NCI-H2227 treated with DMSO at 0.1 percent for 48 hours (cell line): ENCODE measurements around the gene DENND2D.
"Not testable (repeated sequence)": the region's sequence is repeated elsewhere in the genome, so short reads cannot be mapped to it uniquely, and the experiment has no call there.

Source experiments
- DNase-seq: peaks from one replicate; lab custom pipeline; 2025; lab: John Stamatoyannopoulos, UW

DENND2D gene

DNA sequence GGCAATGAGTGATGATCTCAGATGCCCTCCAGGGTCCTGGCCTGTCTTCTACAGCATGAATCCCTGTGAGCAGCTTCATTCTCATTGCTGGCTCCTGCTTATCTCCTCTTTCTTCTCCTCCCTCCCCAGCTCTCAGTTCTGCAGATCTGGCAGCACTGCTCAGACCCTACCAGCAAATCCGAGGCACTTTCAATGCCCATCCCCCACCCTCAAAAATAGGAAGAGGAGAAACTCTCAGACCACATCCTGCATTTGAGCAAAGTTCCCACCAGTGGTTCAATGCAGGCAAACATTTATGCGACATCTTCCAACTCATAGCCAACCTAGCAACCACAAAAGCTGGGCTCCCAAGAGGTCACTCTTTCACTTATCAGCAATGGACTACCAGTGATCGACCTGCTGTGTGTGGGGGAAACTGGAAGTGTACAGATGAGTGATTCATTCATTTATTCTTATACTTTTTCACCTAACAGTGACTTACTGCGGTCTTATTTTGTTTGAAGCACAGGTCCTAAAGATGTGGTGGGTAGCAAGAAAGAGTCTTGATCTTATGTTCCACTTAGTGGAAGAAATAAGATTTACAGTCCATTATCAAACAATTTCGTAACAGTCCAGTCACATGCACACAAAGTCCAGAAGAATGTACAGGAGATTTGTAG, 21.3 kb upstream of the DENND2D start:
- no peak for DNase-seq

DNA sequence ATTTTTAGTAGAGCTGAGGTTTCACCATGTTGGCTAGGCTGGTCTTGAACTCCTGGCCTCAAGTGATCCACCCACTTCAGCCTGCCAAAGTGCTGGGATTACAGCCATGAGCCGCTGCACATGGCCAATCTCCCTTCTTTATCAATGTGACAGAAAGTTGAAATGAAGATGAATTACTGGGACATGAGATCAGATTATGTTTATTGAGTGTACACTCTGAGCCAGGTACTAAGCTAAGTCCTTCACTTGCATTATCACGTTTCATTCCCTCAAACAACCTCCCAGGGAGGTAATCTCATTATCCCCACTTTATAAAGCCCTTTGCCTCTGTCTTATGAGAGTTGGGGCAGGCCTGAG, 20.8 kb upstream of the DENND2D start:
- DNase-seq, result no peak

DNA sequence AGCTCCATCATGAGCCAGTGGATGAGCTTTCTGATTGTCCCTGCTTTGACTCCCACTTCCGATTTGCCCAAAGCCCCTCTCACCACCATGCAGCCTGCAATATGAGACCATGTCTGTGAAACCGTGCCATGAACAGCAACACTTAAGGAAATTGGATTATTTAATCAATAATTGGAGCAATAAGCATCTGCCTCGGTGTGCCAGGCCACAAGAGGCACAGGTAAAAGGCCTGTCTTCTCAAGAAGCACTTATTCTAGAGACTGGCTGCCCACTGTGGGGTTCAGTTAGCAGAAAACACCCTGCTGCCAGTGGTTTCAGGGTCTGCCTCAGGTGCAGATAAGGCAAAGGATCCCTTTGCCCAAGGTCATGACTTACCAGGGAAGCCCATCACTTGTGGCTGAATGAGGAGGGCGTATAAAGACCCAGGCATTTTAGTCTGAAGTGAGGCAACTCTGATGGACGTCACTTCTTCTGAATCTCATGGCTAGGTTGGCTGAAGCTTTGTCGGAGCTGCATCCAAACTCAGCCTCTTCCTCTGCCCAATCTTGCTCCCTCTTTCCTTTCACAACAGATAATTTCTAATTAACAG, 19.9 kb upstream of the DENND2D start:
- DNase-seq, result no peak

DNA sequence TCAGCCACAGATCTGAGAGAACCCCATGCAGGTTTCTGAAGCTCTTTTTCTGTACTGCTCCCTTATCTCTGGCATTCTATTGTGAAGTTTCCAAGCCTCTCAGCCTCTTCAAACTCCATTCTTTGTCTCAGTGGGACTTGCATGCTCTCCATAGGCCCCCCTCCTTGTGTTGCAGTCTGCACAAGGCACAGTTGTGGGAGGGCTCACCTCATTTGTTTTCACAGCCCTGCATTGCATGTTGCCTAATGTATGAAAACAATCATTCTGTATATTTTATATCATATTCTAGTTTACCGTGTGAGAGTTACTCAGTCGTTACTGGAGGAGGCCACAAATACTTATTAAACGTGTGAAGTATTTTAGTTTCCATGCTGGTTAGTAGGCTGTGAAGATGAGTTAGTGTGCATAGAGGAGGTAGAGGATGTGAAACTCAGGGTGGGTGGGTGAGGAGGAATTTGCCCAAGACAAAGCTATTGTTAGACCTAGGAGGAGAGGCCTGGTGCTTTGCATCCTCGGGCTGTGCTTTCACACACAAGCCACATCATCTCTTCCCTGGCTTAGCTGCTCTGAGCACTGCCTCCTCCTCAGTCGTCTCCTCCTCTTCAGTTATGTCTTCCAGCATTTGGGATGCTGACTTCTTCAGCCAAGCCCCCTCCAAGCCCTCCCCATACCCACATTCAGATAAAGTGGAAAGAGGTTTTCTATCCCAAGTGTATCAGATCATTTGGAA, 19.3 kb upstream of the DENND2D start:
- no peak for DNase-seq

DNA sequence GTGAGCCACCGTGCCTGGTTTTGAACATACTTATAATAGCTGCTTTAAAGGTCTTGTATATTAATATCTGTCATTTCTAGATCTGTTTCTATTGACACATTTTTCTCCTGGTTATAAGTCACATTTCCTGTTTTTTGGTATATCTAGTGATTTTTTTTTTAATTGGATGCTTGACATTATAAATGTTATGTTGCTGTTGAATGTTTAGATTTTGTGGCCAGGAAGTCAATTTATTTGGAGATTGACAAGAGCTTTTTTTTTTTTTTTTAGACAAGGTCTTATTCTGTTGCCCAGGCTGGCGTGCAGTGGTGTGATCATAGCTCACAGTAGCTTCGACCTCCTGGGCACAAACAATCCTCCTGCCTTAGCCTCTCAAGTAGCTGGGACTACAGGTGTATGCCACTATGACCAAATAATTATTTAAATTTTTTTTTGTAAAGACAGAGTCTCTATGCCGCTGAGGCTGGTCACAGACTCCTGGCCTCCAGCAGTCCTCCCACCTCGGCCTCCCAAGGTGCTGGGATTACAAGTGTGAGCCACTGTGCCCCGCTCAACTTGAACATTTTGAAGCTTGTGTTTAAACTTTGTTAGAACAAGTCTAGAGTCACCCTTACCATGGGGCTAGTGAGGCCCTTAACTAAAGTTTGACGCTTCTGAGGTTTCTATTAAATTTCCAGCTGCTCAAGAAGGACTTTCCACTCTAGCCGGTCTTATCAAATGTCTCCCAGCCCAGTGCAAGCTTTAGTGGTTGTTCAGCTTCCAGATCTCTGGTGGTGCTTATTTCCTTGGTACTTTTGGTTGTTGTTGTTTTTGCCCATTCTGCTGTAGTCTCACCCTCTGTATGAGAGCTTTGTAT, 18.5 kb upstream of the DENND2D start:
- no peak for DNase-seq

DNA sequence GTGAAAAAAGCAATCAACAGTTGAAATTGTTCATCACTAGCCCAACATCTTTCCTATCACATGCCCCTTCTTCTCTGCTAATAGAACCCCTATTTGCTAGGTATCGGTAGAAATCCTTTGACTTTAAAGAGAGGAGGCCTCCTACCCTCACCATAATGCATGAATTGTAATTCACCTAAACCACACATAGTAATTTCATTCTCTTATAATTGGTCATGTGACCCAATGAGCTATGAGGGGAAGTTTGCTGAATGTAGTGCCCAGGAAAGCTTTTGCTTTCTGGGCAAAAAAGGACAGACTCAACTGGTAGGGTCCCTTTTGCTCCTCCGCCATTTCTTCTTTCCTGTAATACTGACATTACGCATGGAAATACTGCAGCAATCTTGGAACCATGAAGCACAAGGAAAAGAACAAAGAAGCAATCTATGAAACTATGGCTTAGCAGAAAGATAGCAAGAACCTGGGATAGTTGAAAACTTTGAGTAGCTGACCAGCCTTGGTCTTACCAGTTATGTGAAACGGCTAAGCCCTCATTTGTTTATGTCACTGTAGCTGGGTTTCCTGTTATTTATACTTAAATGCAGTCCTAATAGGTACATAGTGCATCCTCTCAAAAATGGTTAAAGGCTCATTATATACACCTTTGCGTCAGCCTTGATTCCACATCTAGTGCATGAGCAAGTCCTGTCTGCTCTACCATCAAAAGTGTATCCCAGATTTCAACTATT, 16.9 kb upstream of the DENND2D start:
- DNase-seq, result no peak

DNA sequence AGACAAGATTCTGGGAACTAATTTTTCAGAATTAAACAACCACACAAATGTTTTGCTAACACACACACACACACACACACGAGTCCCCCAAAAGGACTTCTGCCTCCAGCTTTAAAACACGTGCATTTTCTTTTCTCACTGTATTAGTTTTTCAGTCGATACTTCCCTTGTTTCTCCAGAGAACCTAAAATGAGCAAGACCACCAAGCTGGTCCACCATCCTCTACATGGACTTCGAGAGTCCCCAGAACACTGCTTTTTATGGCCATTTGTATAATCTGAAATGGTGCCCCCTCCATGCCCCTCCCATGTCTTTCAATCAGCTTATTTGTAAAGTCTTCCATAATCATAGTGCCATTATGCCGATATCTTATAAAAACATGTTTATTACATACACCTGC, 16.3 kb upstream of the DENND2D start:
- no peak for DNase-seq

DNA sequence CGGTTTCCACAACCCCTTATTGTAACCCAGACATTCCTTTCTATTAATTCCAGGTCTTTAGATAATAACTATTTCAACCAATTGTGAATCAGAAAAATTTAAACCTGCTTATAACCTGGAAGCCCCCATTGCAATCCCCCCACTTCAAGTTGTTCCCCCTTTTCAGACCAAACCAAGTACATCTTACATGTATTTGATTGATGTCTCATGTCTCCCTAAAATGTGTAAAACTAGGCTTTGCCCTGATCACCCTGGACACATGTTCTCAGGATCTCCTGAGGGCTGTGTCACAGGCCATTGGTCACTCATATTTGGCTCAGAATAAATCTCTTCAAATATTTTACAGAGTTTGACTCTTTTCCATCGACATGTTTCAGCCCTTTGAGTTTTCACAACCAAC, 14.8 kb upstream of the DENND2D start:
- DNase-seq, result not testable (repeated sequence)

DNA sequence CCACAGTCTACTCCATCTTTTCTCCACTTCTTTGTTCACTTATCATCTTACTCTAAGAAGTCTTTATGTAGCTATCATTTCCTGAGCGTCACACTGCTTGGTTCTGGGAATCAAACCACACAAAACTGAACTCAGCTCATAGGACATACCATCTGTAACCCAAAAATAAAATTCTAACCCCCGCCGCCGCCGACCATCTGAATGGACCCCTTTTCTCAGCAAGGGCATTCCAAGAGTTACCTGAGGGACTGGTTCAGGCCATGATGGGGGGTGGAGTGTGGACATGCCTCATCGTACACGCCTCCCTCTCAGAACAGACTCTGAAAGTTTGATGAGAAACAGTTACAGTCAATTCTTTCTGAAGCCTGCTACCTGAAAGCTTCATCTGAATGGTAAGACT, 14.4 kb upstream of the DENND2D start:
- no peak for DNase-seq

DNA sequence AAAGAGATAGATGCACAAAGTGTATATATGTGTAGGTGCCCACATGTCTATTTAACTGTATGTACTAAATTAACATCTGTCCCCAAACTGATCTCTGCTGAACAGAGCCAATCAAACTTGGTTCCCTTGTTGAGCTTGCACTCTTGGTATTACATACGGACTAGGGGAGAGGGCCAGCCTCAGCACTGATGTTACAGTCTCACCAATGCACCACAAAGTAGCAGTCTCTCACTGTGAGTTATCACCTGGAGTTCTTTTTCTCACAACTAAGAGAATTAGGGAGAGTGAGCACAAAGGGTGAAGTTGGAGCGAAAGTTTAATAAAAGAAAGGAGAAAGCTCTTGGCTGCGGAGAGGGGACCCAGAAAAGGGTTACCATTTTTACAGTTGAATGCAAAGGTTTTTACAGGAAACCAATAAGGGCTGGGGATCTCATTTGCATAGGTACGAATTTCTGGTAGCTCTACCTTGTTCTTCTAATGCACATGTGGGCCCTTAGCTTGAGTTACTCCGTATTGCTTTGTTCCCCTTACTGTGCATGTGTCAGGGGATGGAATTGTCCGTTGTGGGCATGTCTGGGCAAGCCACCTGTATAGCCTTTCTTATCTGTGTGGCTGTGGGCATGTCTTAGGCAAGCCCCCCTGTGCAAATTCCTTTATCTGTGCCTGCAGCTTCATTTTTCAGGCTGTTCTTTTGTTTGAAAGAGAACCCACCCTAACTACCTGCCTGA, 13.8 kb upstream of the DENND2D start:
- DNase-seq, result no peak

DNA sequence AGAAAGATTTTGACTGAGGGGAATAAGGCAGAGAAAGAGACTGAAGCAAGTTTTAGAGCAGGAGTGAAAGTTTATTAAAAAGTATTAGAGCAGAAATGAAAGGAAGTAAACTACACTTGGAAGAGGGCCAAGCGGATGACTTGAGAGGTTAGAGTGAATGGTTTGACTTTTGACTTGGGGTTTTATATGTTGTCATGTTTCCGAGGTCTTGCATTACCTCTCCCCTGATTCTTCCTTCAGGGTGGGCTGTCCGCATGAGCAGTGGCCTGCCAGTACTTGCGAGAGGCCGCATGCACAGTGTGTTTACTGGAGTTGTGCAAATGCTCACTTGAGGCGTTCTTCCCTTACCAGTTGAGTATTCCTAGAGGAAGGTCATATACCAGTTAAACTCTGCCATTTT, 13.0 kb upstream of the DENND2D start:
- no peak for DNase-seq

DNA sequence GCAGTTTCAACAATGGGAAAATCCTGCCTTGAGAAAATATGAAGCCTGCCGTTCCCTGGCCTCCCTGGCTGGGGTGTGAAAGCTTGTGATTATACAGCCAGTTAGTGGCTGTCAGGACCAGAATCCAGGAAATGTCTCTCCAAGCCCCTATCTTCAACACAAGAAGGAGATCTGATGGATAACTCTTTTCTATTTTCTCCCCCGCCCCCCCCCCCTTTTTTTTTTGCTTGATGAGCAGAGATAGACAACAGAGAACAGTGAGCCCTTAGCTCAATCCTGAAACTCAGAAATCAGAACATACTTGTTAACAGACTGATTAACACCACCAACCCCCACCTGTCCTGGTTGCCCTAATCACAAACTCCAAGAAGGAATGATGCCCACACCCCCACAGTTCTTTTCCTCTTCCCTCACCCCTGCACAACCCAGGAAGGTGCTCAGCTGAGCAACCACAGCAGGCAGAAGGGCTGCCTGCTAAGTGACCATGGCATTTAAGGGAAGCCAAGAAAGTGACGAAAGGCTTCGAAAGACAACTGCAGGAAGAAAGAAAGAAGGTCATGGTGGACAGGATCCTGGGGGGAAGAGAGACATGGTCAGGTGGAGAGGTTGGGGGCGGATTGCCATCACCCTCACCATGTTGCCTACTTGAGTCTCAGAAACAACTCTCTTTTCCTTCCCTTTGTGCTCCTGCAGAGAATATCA, 12.3 kb upstream of the DENND2D start:
- no peak for DNase-seq

DNA sequence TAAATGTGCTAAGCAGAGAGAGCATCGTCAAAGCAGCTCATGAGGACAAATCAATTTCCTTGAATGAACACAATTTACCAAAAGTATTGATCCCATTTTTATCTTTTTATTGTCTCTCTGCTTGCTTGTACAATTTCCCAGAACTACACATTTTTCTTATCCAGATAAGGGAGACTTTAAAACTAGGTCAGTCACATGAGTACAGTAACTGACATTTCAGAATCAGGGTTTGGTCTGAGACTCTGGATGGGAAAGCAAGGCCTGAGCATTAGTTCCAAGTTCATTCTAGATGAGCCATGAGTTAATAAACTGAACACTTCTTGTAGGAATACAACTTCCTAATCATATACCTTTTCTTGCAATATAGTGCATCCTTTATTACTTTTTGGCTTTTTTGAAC, 11.5 kb upstream of the DENND2D start:
- no peak for DNase-seq

DNA sequence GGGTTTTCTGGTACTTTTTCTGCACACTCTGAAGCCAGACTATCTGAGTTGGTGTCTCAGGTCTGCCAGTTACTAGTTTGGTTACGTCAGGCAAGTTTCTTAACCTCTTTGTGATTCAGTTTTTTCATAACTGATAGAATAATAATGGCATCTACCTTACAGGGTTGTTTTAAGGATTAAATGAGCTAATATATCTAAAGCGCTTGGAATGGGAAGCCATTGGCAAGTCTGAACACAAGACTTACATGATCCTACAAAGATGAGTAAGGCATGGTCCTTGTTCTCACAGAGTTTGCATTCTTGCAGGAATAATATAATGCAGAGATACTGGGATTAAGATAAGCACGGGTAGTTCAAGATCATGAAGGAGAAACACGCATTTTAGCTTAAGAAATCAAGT, 9.2 kb upstream of the DENND2D start:
- no peak for DNase-seq

DNA sequence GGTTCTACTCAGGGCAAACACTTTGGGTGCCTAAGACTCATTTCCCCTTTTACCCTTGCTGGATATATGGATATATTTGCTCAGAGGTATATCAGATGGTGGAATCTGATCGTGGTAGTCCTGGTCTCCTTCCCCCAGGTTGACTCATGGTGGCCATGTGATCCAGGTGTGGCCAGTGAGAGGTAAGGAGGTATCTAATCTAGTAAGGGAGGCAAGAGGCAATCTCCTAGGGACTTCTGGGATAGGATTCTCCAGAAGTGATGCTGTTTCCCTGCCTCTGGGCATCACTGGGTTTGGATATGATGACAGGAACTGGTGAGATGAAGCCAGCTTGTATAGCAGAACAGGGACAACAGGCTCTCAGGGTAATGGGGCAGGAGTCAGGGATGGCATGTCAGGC, 8.5 kb upstream of the DENND2D start:
- DNase-seq, result no peak

DNA sequence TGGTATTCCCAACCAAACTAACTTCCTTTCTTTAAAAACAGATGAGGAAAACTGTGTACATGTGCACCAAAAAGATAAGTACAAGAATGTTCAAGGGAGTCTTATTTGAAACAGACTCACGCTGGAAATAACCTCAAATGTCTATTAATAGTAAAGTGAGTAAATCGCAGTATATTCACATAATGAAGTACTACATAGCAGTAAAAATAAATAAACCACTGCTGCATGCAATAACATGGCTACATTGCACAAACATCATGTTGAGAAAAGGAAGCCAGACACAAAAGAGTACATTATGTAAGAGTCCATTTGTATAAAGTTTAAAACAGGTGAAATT, 5.2 kb upstream of the DENND2D start:
- DNase-seq, result no peak

DNA sequence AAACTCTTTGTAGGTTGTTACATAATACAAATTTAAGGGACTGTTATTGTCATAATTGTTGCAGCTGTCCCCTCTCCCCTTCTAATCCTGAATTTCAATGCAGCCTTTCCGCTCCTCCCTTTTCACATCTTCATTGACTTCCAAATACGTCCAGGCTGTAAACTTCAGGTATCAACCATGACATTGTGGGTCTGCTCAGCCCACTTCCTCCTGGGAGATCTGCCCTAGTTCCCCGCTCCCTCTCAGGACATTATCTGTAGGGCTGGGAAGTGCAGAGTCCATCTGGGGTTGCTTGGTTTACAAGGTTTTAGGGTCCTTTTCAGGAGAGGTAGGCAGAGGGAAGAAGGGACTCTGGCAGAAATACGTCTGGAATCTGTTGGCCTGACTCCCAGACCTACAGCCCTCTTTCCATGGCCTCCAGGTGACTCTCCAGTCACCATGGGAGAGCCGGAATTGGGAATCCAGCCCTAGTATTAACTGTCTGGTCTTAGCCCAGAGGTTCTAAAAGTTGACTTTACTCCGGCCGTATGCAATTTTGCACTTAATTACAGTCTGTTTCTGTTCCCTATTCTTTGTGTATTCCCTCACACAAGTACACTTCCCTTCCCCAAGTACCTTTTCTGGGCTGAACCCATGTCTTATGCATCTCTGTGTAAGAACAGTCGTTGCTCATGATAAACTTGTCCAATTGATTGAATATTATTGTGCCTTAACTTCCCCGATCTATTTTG, 4.7 kb upstream of the DENND2D start:
- no peak for DNase-seq

DNA sequence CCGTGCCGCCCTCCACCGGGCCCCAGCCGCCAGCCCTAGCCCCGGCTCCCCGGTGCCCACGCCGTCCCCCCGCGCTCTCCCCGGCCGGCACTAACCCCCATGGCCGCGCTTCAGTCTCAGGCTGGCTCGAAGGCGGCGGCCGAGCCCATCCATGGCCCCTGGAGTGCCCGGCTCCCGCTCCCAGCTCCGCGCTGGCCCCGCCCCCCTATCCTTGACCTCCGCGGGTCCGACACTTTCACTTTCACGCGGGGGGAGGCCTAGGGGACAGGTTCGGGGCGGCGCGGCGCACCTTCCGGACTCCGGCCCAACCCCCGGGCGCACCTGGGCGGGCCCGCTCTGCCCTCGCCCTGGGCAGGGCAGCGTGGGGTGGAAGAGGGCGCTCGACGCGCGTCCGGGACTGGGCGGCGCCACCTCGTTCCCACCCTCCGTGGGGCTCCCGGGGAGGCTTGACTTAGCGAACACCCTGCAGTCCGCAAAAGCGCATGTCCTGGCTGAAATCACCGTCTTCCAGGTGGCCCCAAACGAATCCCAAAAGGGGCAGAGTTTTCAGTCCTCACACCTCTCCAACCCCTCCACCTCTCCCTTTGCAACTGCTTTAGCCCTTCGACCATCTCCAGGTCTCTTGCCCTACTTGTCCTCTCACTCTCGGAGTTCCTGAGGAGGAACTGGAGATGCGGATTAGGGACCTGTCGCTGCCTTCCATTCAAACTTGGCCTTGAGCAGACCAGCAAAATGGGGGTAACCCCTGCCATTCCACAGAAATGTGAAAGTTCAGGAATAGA, 3.9 kb upstream of the DENND2D start:
- no peak for DNase-seq

DNA sequence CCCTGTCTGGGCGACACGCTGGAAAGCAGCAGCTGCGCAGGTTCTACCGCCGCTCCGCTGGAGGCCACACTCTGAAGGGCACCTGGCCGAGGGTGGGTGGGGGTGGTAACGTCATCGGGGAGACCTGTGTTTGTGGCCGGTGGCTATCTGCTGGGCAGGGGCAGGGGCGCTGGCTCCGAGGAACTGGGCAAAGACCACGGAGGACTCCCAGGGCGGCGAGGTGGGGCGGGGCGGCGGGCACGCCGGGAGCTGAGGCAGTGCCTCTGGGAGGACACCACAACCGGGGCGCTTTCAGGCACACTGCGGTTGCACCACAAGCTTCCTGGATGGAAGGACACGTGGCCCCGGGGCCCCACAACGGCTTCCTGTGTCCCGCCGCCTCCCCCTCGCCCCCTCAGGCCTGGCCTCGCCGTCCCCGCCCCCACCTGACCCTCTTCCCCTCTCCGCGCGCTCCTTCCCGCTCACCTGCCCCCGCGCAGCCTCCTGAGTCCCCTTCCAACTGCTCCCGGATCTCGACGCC, 3.3 kb upstream of the DENND2D start:
- no peak for DNase-seq
